SK-N-MC (cell line): ENCODE measurements around the gene SLC38A10.

Experiments used
- DNase-seq: peaks from one replicate; pipeline ENCODE4 v3.0.0-alpha.2; 2011; ENCODE audit warnings: low read depth, low spot score
- H3K27ac ChIP-seq: fragments of 200-600 bp; sonication (generic); 2 replicates; pipeline ENCODE4 v1.5.1; 2016; ENCODE audit warnings: mixed run types
- H3K36me3 ChIP-seq: fragments of 200-600 bp; sonication (generic); 2 replicates; pipeline ENCODE4 v1.6.1; 2017; ENCODE audit warnings: antibody characterized with exemption, low read length, mixed read lengths; ENCODE audit not compliant: insufficient read depth
- H3K4me3 ChIP-seq: fragments of 200-600 bp; sonication (generic); 2 replicates; pipeline ENCODE4 v1.5.1; 2016
- H3K9ac ChIP-seq: fragments of 200-600 bp; sonication (generic); 2 replicates; pipeline ENCODE4 v1.8.0; 2017; ENCODE audit warnings: mixed run types, mixed read lengths; ENCODE audit not compliant: insufficient read length
- H3K9me3 ChIP-seq: fragments of 200-600 bp; sonication (generic); 2 replicates; pipeline ENCODE4 v1.6.1; 2017; ENCODE audit warnings: low read depth, mild to moderate bottlenecking, antibody characterized with exemption, low read length, moderate library complexity, mixed read lengths
- EZH2 ChIP-seq: fragments of 200-600 bp; sonication (generic); IDR thresholded peaks from one replicate; pipeline ENCODE4 v1.6.1; 2017; ENCODE audit warnings: antibody characterized with exemption
- FOXP2 ChIP-seq: optimal IDR thresholded peaks from 2 replicates; pipeline ENCODE3; 2011; ENCODE audit warnings: mild to moderate bottlenecking, moderate library complexity; ENCODE audit not compliant: insufficient read depth; ENCODE audit errors: extremely low read length, control extremely low read depth
- POLR2AphosphoS5 ChIP-seq: IDR thresholded peaks from 2 replicates; pipeline ENCODE4 v1.6.1; 2012; ENCODE audit warnings: mild to moderate bottlenecking, low read depth, low read length, borderline replicate concordance

Gene SLC38A10

GRCh38 chr17:81304196-81305015, 9.3 kb upstream of the SLC38A10 start:
- Histone ChIP-seq H3K9me3 (no peaks in the 10 kb centered on the region), H3K4me3 (no peak overlapping the region), H3K27ac (no peak overlapping the region), H3K9ac (no peak overlapping the region), H3K36me3 (no peaks in the 10 kb centered on the region)
- TF ChIP-seq EZH2 (no peak), FOXP2 (no peak), POLR2AphosphoS5 (no peak)
- no peak for DNase-seq

DNA sequence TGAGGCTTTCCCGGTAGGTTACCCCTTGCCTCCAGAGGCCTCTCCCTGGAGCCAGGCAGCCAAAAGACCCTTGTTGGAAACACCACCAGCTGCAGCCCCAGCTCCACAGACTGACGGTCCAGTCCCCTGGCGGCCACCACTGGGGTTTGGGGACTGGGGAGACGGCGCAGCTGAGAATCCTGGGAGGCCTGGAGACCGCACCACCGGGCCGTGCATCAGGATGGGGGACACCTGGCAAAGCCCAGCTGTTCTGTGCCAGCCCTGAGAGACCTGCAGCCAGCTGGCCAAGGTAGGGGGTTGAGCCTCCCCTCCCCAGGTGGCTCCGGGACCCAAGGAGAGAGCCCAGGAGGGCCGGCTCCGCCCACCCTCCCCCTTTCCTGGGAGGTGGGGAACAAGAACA, 8.3 kb upstream of the SLC38A10 start:
- H3K36me3 ChIP-seq: no peaks in the 10 kb centered on the region

DNA sequence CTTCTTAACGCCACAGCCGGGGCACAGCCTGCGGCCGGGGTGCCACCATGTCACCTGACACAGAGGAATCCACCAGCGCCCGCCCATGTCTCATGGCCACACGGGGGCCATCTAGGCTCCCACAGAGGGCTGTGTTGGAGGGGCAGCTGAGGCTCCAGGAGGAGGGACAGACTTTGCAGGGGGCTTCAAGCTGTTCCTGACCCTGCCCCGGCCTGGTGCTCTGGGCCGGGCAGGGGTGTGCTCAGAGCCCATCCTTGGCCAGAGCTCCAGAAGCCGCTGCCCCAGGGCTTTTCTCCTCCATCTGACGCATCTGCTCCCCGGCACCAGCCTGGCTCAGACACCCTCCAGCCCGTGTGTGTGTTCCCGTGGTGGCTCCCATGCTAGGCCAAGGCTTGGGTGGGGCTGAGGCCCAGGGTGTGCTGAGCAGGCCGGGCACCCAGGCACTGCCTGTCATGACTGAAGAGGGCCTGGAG, 7.8 kb upstream of the SLC38A10 start:
- no peaks in the 10 kb centered on the region for H3K36me3 ChIP-seq
- no peak overlapping the region for H3K9ac ChIP-seq
- H3K9me3 ChIP-seq: no peaks in the 10 kb centered on the region
- H3K27ac ChIP-seq: no peak overlapping the region
- no peak for DNase-seq
- no peak overlapping the region for H3K4me3 ChIP-seq
- no peak for TF ChIP-seq EZH2
- TF ChIP-seq POLR2AphosphoS5: no peak
- TF ChIP-seq FOXP2: no peak

More for the DNA sequence above, 8.3 kb upstream of the SLC38A10 start:
- H3K27ac ChIP-seq: no peak overlapping the region
- no peak overlapping the region for H3K9ac ChIP-seq
- no peak for DNase-seq
- H3K9me3 ChIP-seq: no peaks in the 10 kb centered on the region
- TF ChIP-seq POLR2AphosphoS5: no peak
- TF ChIP-seq EZH2: no peak
- no peak for TF ChIP-seq FOXP2
- H3K4me3 ChIP-seq: no peak overlapping the region

DNA sequence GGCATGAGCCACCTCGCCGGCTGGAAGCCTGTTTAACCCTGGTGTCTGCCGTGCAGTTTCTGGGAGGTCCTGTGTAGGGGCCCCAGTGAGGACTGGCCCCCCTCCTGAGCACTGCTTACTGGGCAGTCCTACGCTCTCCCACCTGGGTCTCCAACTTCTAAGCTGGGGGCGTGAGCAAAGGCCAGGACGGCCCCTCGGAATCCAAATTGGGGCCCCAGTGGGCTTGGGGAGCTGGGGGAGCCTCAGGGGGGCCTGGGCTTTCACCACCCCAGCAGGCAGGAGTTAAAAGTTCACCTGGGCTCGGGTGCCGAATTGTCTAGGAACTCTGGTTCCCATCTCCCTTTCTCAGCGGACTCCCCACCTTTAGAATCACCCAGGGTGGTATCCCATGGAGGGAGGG, 7.2 kb upstream of the SLC38A10 start:
- TF ChIP-seq FOXP2 (no peak), POLR2AphosphoS5 (no peak), EZH2 (no peak)
- Histone ChIP-seq H3K9me3 (no peaks in the 10 kb centered on the region), H3K9ac (no peak overlapping the region), H3K36me3 (no peaks in the 10 kb centered on the region), H3K4me3 (no peak overlapping the region), H3K27ac (no peak overlapping the region)
- DNase-seq: no peak

- Histone ChIP-seq H3K4me3 (no peak overlapping the region), H3K36me3 (no peaks in the 10 kb centered on the region), H3K9ac (no peak overlapping the region), H3K9me3 (no peaks in the 10 kb centered on the region), H3K27ac (no peak overlapping the region)
- DNase-seq: no peak
- TF ChIP-seq FOXP2 (no peak), POLR2AphosphoS5 (no peak), EZH2 (no peak)
These were observed 6.4 kb upstream of the SLC38A10 start for GRCh38 chr17:81301195-81302144.

DNA sequence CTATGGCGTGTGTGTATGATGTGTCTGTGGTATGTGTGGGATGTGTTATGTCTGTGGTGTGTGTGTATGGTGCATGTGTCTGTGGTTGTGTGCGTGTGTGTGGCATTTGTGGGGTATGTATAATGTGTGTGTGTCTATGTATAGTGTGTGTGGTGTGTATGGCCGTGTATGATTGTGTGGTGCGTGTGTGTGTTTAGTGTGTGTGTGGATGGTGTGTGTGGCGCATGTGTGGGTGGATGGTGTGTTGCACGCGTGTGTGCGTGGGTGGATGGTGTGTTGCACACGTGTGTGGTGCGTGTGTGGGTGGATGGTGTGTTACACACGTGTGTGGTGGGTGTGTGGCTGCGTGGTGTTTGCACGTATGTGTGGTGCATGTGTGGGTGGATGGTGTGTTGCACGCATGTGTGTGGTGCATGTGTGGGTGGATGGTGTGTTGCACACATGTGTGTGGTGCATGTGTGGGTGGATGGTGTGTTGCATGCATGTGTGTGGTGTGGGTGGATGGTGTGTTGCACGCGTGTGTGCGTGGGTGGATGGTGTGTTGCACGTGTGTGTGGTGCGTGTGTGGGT, 5.6 kb upstream of the SLC38A10 start:
- no peak for TF ChIP-seq POLR2AphosphoS5
- TF ChIP-seq EZH2: no peak
- TF ChIP-seq FOXP2: no peak
- H3K4me3 ChIP-seq: no peak overlapping the region
- no peak overlapping the region for H3K27ac ChIP-seq

DNA sequence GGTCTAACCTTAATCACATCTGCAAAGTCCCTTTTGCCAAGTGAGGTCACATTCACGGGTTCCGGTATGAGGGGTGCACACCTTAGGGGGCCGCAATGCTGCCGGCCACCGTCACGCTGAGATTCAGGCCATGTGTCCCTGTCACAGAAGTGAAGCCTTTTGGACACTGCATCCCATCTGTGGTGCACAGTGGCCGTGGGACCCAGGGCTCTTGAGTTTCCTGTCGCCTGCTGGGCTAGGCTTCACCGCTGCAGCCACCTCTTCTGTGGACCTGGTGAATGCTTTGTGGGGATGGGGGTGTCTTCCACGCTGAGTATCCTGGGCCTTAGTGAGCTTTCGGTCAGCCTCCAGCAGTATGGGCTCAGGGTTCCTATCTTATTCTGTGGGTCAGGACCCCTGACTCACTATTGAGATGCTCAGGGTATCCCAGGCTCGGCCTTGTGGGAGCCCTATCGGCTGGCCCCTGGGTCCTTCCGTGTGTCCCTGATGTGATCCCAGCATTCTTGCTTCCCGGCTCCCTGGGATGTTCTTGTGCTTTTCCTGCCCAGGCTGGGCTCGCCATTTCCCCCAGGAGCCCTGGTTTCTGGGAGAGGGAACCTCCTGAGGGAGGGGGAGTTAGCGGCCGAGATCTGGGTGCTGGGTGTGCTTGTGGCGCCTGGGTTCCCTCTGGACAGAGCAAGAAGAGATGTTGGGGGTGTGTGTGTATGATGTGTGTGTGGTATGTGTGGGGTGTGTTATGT, 4.9 kb upstream of the SLC38A10 start:
- no peak overlapping the region for H3K4me3 ChIP-seq
- TF ChIP-seq FOXP2 (no peak), POLR2AphosphoS5 (no peak), EZH2 (no peak)
- no peak overlapping the region; the same call in 1 of the 2 replicates for H3K27ac ChIP-seq
- H3K9me3 ChIP-seq: no peaks in the 10 kb centered on the region
- no peak overlapping the region for H3K9ac ChIP-seq
- no peaks in the 10 kb centered on the region for H3K36me3 ChIP-seq
- no peak for DNase-seq

More for the DNA sequence above, 5.6 kb upstream of the SLC38A10 start:
- Histone ChIP-seq H3K36me3 (no peaks in the 10 kb centered on the region), H3K9me3 (no peaks in the 10 kb centered on the region), H3K9ac (no peak overlapping the region)
- DNase-seq: no peak
